Endodermal cell (in vitro differentiated cells): Measurements from ENCODE around the gene ZMAT3. TPM values are rescaled to one million over a fixed set of nuclear protein-coding genes. Genes with fewer than 3 reads are reported as not detected.

Source experiments
- DNase-seq: peaks from one replicate; pipeline ENCODE4 v3.0.0-alpha.2; 2017
- H3K27ac ChIP-seq: 2 replicates; pipeline ENCODE4 v1.5.1; 2013; ENCODE audit warnings: mild to moderate bottlenecking, low read depth, low read length, moderate library complexity
- H3K27me3 ChIP-seq: 2 replicates; pipeline ENCODE4 v1.6.1; 2013; ENCODE audit warnings: mild to moderate bottlenecking, low read length, moderate library complexity; ENCODE audit not compliant: insufficient read depth, control insufficient read depth, poor library complexity, severe bottlenecking
- H3K36me3 ChIP-seq: 2 replicates; pipeline ENCODE4 v1.7.0; 2013; ENCODE audit warnings: mild to moderate bottlenecking, low read length, moderate library complexity; ENCODE audit not compliant: control insufficient read depth, insufficient read depth
- H3K4me1 ChIP-seq: one replicate; pipeline ENCODE4 v1.7.0; 2013; ENCODE audit warnings: low read length; ENCODE audit not compliant: control insufficient read depth, insufficient read depth
- H3K4me3 ChIP-seq: 2 replicates; pipeline ENCODE4 v1.5.1; 2013; ENCODE audit warnings: mild to moderate bottlenecking, low read length, moderate library complexity
- H3K9ac ChIP-seq: 2 replicates; pipeline ENCODE4 v1.6.1; 2013; ENCODE audit warnings: mild to moderate bottlenecking, low read length, moderate library complexity; ENCODE audit not compliant: poor library complexity, severe bottlenecking; ENCODE audit errors: extremely low read depth
- H3K9me3 ChIP-seq: 2 replicates; pipeline ENCODE4 v1.6.1; 2013; ENCODE audit warnings: mild to moderate bottlenecking, low read length, moderate library complexity; ENCODE audit not compliant: control insufficient read depth
- H3K27ac Mint-ChIP-seq: 2 replicates; pipeline ENCODE4 v1.8.0; 2020; ENCODE audit warnings: mixed read lengths
- H3K27me3 Mint-ChIP-seq: 2 replicates; pipeline ENCODE4 v1.8.0; 2021; ENCODE audit warnings: mild to moderate bottlenecking, mixed read lengths; ENCODE audit not compliant: insufficient read depth
- H3K36me3 Mint-ChIP-seq: 2 replicates; pipeline ENCODE4 v1.8.0; 2020; ENCODE audit warnings: low read depth, mixed read lengths
- H3K4me1 Mint-ChIP-seq: 2 replicates; pipeline ENCODE4 v1.8.0; 2020; ENCODE audit warnings: mixed read lengths
- H3K4me3 Mint-ChIP-seq: 2 replicates; pipeline ENCODE4 v1.8.0; 2020; ENCODE audit warnings: mild to moderate bottlenecking, moderate library complexity, mixed read lengths
- H3K9me3 Mint-ChIP-seq: 2 replicates; pipeline ENCODE4 v1.8.0; 2020; ENCODE audit warnings: mild to moderate bottlenecking, mixed read lengths
- WGBS, 2 experiments: methylation state at CpG; one replicate each; pipeline versions ENCODE4 v1.1.5 to v1.1.7; 2013; ENCODE audit warnings: missing lambda C conversion rate in 2 of 2, mixed read lengths in 1 of 2; ENCODE audit not compliant: insufficient coverage in 1 of 2, insufficient read length in 1 of 2; 5-methylcytosine and 5-hydroxymethylcytosine counted together
- total RNA-seq, 2 donors: library from RNA; stranded (reverse); fragmentation: NEBNext Ultra II Directional in 1 of 2; extraction: Animal tissue kit (Norgen Biotek cat#: 25700) in 1 of 2; gene quantifications; 2 replicates in 1 of 2; 3 replicates in 1 of 2; pipeline ENCODE4 v1.2.1, GENCODE V29; 2021
- TF ChIP-seq, protein P1 (sequence below): fragments of 200-600 bp; sonication (generic); conservative IDR thresholded peaks from 2 replicates; pipeline ENCODE4 v1.5.0; 2021; ENCODE audit warnings: antibody characterized with exemption, mild to moderate bottlenecking

Gene ZMAT3
- total RNA-seq, 2 donors from 2014 or later: 5.8 to 6.7 TPM

DNA sequence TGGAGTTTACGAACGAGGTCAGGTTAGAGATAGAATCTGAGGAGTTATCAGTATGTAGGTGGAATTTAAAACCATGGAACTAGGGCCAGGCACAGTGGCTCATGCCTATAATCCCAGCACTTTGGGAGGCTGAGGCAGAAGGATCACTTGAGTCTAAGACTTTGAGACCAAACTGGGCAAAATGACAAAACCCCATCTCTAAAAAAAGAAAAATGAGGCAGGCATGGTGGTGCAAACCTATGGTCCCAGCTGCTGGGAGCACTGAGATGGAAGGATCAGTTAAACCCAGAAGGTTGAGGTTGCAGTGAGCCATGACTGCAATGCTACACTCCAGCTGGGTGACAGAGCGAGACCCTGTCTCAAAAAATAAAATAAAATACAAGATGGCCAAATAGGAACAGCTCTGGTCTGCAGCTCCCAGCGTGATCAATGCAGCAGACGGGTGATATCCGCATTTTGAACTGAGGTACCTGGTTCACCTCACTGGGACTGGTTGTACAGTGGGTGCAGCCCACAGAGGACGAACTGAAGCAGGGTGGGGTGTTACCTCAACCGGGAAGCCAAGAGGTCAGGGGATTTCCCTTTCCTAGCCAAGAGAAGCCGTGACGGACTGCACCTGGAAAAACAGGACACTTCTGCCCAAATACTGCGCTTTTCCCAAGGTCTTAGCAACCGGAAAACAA, 33.3 kb downstream of the ZMAT3 start:
- Mint-ChIP-seq H3K4me3 (no peak overlapping the region), H3K9me3 (peaks cover 15% of the 10 kb centered on the region), H3K27ac (no peak overlapping the region), H3K4me1 (peaks cover 10% of the 10 kb centered on the region), H3K36me3 (no peaks in the 10 kb centered on the region), H3K27me3 (no peaks in the 10 kb centered on the region)
- H3K27me3 ChIP-seq: no peaks in the 10 kb centered on the region
- no peak overlapping the region for H3K9ac ChIP-seq
- H3K4me3 ChIP-seq: no peak overlapping the region
- H3K27ac ChIP-seq: no peak overlapping the region
- H3K9me3 ChIP-seq: peaks cover 6% of the 10 kb centered on the region
- no peak for DNase-seq
- 95% methylated on average over 9 to 12 of the region's 12 CpGs for WGBS, 2 experiments
- H3K4me1 ChIP-seq: no peaks in the 10 kb centered on the region
- TF ChIP-seq, protein P1, sequence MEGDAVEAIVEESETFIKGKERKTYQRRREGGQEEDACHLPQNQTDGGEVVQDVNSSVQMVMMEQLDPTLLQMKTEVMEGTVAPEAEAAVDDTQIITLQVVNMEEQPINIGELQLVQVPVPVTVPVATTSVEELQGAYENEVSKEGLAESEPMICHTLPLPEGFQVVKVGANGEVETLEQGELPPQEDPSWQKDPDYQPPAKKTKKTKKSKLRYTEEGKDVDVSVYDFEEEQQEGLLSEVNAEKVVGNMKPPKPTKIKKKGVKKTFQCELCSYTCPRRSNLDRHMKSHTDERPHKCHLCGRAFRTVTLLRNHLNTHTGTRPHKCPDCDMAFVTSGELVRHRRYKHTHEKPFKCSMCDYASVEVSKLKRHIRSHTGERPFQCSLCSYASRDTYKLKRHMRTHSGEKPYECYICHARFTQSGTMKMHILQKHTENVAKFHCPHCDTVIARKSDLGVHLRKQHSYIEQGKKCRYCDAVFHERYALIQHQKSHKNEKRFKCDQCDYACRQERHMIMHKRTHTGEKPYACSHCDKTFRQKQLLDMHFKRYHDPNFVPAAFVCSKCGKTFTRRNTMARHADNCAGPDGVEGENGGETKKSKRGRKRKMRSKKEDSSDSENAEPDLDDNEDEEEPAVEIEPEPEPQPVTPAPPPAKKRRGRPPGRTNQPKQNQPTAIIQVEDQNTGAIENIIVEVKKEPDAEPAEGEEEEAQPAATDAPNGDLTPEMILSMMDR: no peak
- H3K36me3 ChIP-seq: no peaks in the 10 kb centered on the region

DNA sequence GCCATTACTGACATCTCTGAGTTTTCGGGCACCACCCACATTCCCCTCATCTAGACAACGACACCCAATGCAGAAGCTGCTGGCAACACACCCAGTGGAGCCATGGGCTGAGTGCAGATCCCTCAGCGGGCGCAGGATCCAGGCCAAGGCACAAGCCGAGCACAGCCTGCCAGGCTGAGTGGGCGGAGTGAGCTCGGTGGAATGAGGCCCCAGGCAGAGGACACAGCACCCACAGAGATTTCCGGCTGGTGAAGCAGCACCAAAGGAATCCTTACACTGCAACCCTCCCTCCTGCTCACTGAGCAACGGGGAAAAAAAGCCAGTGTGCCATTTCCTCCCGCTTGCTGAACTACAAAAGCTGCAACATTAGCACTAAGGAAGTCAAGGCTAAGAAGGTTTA, 34.3 kb downstream of the ZMAT3 start:
- H3K27me3 Mint-ChIP-seq: no peaks in the 10 kb centered on the region
- no peak overlapping the region for H3K4me3 Mint-ChIP-seq
- TF ChIP-seq, protein P1: no peak
- no peak overlapping the region for H3K27ac Mint-ChIP-seq
- H3K4me1 Mint-ChIP-seq: peaks cover 10% of the 10 kb centered on the region
- no peak overlapping the region for H3K9ac ChIP-seq
- no peak for DNase-seq
- no peaks in the 10 kb centered on the region for H3K4me1 ChIP-seq
- H3K36me3 Mint-ChIP-seq: no peaks in the 10 kb centered on the region
- 92 to 100% methylated on average over 2 to 10 of the region's 10 CpGs for WGBS, 2 experiments
- H3K9me3 Mint-ChIP-seq: peaks cover 19% of the 10 kb centered on the region
- H3K27me3 ChIP-seq: no peaks in the 10 kb centered on the region
- peak overlapping the region; percentile 16 for H3K4me3 ChIP-seq
- H3K9me3 ChIP-seq: peaks cover 6% of the 10 kb centered on the region
- H3K27ac ChIP-seq: no peak overlapping the region
- H3K36me3 ChIP-seq: no peaks in the 10 kb centered on the region

DNA sequence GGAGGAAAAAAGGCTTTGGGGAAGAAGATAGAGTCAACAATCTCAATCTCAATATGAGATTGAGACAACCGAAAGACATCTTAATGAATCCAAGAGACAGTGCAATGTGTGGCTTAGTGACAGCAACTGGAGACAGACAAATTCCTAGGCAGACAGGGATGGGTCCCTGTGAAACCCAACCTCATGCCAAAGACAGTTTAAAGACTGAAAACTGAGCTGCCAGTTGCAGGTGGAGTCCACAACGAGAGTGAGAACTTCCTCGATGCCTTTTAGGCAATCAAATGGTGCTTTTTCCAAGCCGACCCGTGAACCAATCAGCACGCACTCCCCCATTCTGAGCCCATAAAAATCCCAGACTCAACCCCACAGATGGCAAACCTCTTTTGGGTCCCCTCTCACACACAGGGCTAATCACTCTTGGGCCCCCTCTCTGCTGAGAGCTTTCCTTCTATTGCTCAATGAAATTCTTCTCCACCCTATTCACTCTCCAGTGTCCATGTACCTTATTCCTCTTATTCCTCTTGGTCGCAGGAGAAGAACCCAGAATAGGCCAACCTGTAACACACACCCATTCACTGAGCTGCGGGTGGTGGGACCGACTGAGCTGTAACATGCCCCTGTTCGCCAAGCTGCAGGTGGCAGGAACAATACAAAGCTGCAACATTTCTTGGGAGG, 34.8 kb downstream of the ZMAT3 start:
- H3K9me3 ChIP-seq: peaks cover 6% of the 10 kb centered on the region
- no peak overlapping the region for H3K27ac ChIP-seq
- no peaks in the 10 kb centered on the region for H3K36me3 Mint-ChIP-seq
- no peaks in the 10 kb centered on the region for H3K36me3 ChIP-seq
- 94 to 95% methylated on average over 9 to 10 of the region's 10 CpGs for WGBS, 2 experiments
- H3K27me3 Mint-ChIP-seq: no peaks in the 10 kb centered on the region
- H3K4me3 Mint-ChIP-seq: no peak overlapping the region
- H3K9ac ChIP-seq: no peak overlapping the region
- H3K27me3 ChIP-seq: no peaks in the 10 kb centered on the region
- H3K4me1 ChIP-seq: no peaks in the 10 kb centered on the region
- peak overlapping the region; percentile 16 for H3K4me3 ChIP-seq
- DNase-seq: no peak
- TF ChIP-seq, protein P1: no peak
- peaks cover 23% of the 10 kb centered on the region for H3K9me3 Mint-ChIP-seq
- H3K27ac Mint-ChIP-seq: no peak overlapping the region
- H3K4me1 Mint-ChIP-seq: peaks cover 10% of the 10 kb centered on the region
